Tibial artery (tissue), 4 donors: ENCODE data around the gene CEL.

ENCODE experiments used
- DNase-seq, 2 donors: peaks; one replicate each; pipeline ENCODE4 v3.0.0-alpha.2; 2019
- H3K27ac ChIP-seq, 2 donors: fragments of 200-600 bp; sonication (generic) in 1 of 2; 1 replicate in 1 of 2; 2 replicates in 1 of 2; pipeline ENCODE4 v1.5.1; 2018 to 2019; ENCODE audit warnings: mild to moderate bottlenecking in 1 of 2
- H3K27me3 ChIP-seq, 2 donors: fragments of 200-600 bp; sonication (generic) in 1 of 2; one replicate each; pipeline versions ENCODE4 v1.5.1 to v1.6.0; 2016 to 2019
- H3K36me3 ChIP-seq, 3 donors: fragments of 200-600 bp; sonication (generic) in 2 of 3; one replicate each; pipeline ENCODE4 v1.5.1; 2016 to 2019; ENCODE audit warnings: mild to moderate bottlenecking in 2 of 3
- H3K4me1 ChIP-seq, 4 donors: fragments of 200-600 bp; sonication (generic) in 2 of 4; 1 replicate in 3 of 4; 2 replicates in 1 of 4; pipeline ENCODE4 v1.5.1; 2016 to 2019
- H3K4me3 ChIP-seq, 2 donors: fragments of 200-600 bp; sonication (generic) in 1 of 2; 1 replicate in 1 of 2; 2 replicates in 1 of 2; pipeline ENCODE4 v1.5.1; 2018 to 2019; ENCODE audit warnings: mild to moderate bottlenecking in 2 of 2
- H3K9me3 ChIP-seq, 3 donors: fragments of 200-600 bp; sonication (generic) in 1 of 3; one replicate each; pipeline ENCODE4 v1.5.1; 2016 to 2019
- CTCF ChIP-seq, 2 experiments: fragments of 200-600 bp in 1 of 2; fragments of 450-650 bp in 1 of 2; IDR thresholded peaks; one replicate each; pipeline ENCODE4 v1.5.1; 2017 to 2019; ENCODE audit warnings: antibody characterized with exemption in 2 of 2, mild to moderate bottlenecking in 1 of 2, moderate library complexity in 1 of 2
- intact Hi-C: fragments of 100-400 bp; cut with DNase I; formaldehyde crosslinking; loops from one replicate; pipeline ENCODE4 v1.15.0; 2023; ENCODE audit warnings: low total_unique reads

CEL gene

GRCh38 chr9:133086894-133087293 is 25.1 kb downstream of the CEL start:
- H3K27ac ChIP-seq: no peak overlapping the region
- TF ChIP-seq CTCF (IDR thresholded peaks at IDR 0.05): no peak
- no peaks in the 10 kb centered on the region for H3K9me3 ChIP-seq
- H3K4me1 ChIP-seq: no peaks in the 10 kb centered on the region
- H3K36me3 ChIP-seq: no peaks in the 10 kb centered on the region
- intact Hi-C loops: loop anchor here (1.0 kb wide), 1 partner anchor 17 kb away; no protein-coding TSS in a partner anchor
- H3K27me3 ChIP-seq: no peaks in the 10 kb centered on the region
- H3K4me3 ChIP-seq: no peak overlapping the region
- no peak for DNase-seq

GRCh38 chr9:133087429-133088145 is 25.8 kb downstream of the CEL start:
- TF ChIP-seq CTCF (IDR thresholded peaks at IDR 0.05): no peak
- intact Hi-C loops: loop anchor here (1.0 kb wide), 1 partner anchor 17 kb away; no protein-coding TSS in a partner anchor
- Histone ChIP-seq H3K4me3 (no peak overlapping the region), H3K9me3 (no peaks in the 10 kb centered on the region), H3K36me3 (no peaks in the 10 kb centered on the region), H3K27me3 (no peaks in the 10 kb centered on the region), H3K27ac (no peak overlapping the region), H3K4me1 (no peaks in the 10 kb centered on the region)
- DNase-seq: peak in 1 of 2 donors; percentile 48

GRCh38 chr9:133088146-133088750 is 26.5 kb downstream of the CEL start:
- Histone ChIP-seq H3K4me3 (no peak overlapping the region), H3K36me3 (no peaks in the 10 kb centered on the region), H3K27me3 (no peaks in the 10 kb centered on the region), H3K4me1 (no peaks in the 10 kb centered on the region), H3K9me3 (no peaks in the 10 kb centered on the region), H3K27ac (no peak overlapping the region)
- intact Hi-C loops: no loop called here
- DNase-seq: peak in 1 of 2 donors; percentile 51
- no peak for TF ChIP-seq CTCF (IDR thresholded peaks at IDR 0.05)

GRCh38 chr9:133088756-133089155 is 27.0 kb downstream of the CEL start:
- no peaks in the 10 kb centered on the region for H3K36me3 ChIP-seq
- H3K4me1 ChIP-seq: no peaks in the 10 kb centered on the region
- no peak overlapping the region for H3K27ac ChIP-seq
- H3K9me3 ChIP-seq: no peaks in the 10 kb centered on the region
- no peak for TF ChIP-seq CTCF (IDR thresholded peaks at IDR 0.05)
- H3K27me3 ChIP-seq: no peaks in the 10 kb centered on the region
- no peak overlapping the region for H3K4me3 ChIP-seq
- intact Hi-C loops: no loop called here
- DNase-seq: no peak

- Histone ChIP-seq H3K27ac (no peak overlapping the region), H3K27me3 (no peaks in the 10 kb centered on the region), H3K36me3 (no peaks in the 10 kb centered on the region), H3K4me1 (no peaks in the 10 kb centered on the region), H3K4me3 (no peak overlapping the region), H3K9me3 (no peaks in the 10 kb centered on the region)
- TF ChIP-seq CTCF (IDR thresholded peaks at IDR 0.05): no peak
- intact Hi-C loops: no loop called here
- peak in 1 of 2 donors; percentile 15 for DNase-seq
These were observed 27.5 kb downstream of the CEL start for GRCh38 chr9:133089271-133089671.
